SK-N-SH treated with all-trans-retinoic acid at 6 μM for 48 hours (cell line): ENCODE data around the gene ADAM23.

Experiments
- ARNTL ChIP-seq: fragments of 450-650 bp; formaldehyde crosslinking; IDR thresholded peaks from 2 replicates; pipeline ENCODE4 v1.5.0; 2020; ENCODE audit warnings: low read depth, mild to moderate bottlenecking, moderate library complexity, borderline replicate concordance
- CREB5 ChIP-seq: fragments of 250-450 bp; sonication (Bioruptor Pico); IDR thresholded peaks from 2 replicates; pipeline ENCODE4 v1.5.1; 2020; ENCODE audit warnings: low read depth, mild to moderate bottlenecking, moderate library complexity
- CSDC2 ChIP-seq: fragments of 250-450 bp; sonication (Bioruptor Pico); IDR thresholded peaks from 2 replicates; pipeline ENCODE4 v1.5.0; 2020; ENCODE audit warnings: mild to moderate bottlenecking, moderate library complexity
- ISL1 ChIP-seq: fragments of 250-450 bp; sonication (Bioruptor Pico); IDR thresholded peaks from 2 replicates; pipeline ENCODE4 v2.1.2; 2022; ENCODE audit warnings: mild to moderate bottlenecking, moderate library complexity
- PATZ1 ChIP-seq: fragments of 250-450 bp; sonication (Bioruptor Pico); IDR thresholded peaks from 2 replicates; pipeline ENCODE4 v1.8.0; 2020; ENCODE audit warnings: mild to moderate bottlenecking, moderate library complexity, borderline replicate concordance
- PPARA ChIP-seq: fragments of 250-450 bp; sonication (Bioruptor Pico); IDR thresholded peaks from 2 replicates; pipeline ENCODE4 v1.5.0; 2020; ENCODE audit warnings: mild to moderate bottlenecking, borderline replicate concordance
- SNAI2 ChIP-seq: fragments of 250-450 bp; sonication (Bioruptor Pico); IDR thresholded peaks from 2 replicates; pipeline ENCODE4 v1.5.0; 2020; ENCODE audit warnings: mild to moderate bottlenecking, moderate library complexity
- TCF4 ChIP-seq: fragments of 250-450 bp; sonication (Bioruptor Pico); IDR thresholded peaks from 2 replicates; pipeline ENCODE4 v1.8.0; 2021; ENCODE audit warnings: mild to moderate bottlenecking, moderate library complexity, borderline replicate concordance
- ZC3H10 ChIP-seq: fragments of 250-450 bp; sonication (Bioruptor Pico); IDR thresholded peaks from 2 replicates; pipeline ENCODE4 v1.5.1; 2021; ENCODE audit warnings: mild to moderate bottlenecking, moderate library complexity
- ZFP30 ChIP-seq: fragments of 450-650 bp; formaldehyde crosslinking; IDR thresholded peaks from 2 replicates; pipeline ENCODE4 v1.5.0; 2022; ENCODE audit warnings: mild to moderate bottlenecking, moderate library complexity
- ZNF8 ChIP-seq: fragments of 450-650 bp; formaldehyde crosslinking; IDR thresholded peaks from 2 replicates; pipeline ENCODE4 v1.5.0; 2020; ENCODE audit warnings: mild to moderate bottlenecking, moderate library complexity
- TF ChIP-seq, protein P1 (sequence below): fragments of 250-450 bp; sonication (Bioruptor Pico); IDR thresholded peaks from 2 replicates; pipeline ENCODE4 v1.8.0; 2021; ENCODE audit warnings: low read depth, mild to moderate bottlenecking, moderate library complexity, borderline replicate concordance

DNA sequence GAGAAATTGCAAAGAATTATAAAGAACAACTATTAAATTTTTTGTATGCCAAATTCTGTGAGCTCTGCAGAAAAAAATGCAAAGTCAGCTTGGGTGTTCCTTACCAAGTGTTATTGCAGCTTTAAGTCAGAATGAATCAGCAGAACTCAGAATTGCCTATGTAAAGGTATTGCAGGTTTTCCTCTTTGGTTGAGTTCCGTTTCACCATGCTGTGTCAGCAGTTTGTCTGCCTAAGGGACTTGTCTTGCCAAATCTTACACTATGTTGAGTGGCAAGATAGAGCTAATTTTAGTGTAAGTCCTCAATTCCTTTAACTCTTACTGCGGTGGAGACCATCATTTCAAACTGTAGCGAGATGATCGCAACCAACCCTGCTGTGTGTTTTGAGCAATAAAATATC, 38.8 kb downstream of the ADAM23 start:
- TF ChIP-seq ZNF8 (no peak), ZFP30 (CRISPR knock-in tag) (no peak), ZC3H10 (CRISPR knock-in tag) (no peak), CSDC2 (CRISPR knock-in tag) (no peak), TCF4 (CRISPR knock-in tag) (no peak), PATZ1 (CRISPR knock-in tag) (no peak), ISL1 (CRISPR knock-in tag) (no peak), SNAI2 (CRISPR knock-in tag) (no peak), ARNTL (CRISPR knock-in tag) (no peak), CREB5 (CRISPR knock-in tag) (no peak), PPARA (CRISPR knock-in tag) (no peak)
- TF ChIP-seq, protein P1, sequence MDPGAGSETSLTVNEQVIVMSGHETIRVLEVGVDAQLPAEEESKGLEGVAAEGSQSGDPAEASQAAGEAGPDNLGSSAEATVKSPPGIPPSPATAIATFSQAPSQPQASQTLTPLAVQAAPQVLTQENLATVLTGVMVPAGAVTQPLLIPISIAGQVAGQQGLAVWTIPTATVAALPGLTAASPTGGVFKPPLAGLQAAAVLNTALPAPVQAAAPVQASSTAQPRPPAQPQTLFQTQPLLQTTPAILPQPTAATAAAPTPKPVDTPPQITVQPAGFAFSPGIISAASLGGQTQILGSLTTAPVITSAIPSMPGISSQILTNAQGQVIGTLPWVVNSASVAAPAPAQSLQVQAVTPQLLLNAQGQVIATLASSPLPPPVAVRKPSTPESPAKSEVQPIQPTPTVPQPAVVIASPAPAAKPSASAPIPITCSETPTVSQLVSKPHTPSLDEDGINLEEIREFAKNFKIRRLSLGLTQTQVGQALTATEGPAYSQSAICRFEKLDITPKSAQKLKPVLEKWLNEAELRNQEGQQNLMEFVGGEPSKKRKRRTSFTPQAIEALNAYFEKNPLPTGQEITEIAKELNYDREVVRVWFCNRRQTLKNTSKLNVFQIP (CRISPR knock-in tag) = no peak
